Posterior vena cava (tissue), 2 donors: Measurements from ENCODE around the gene DHRS4. TPM values are rescaled to one million over a fixed set of nuclear protein-coding genes. Genes with fewer than 3 reads are reported as not detected.

Source experiments
- DNase-seq: peaks from one replicate; pipeline ENCODE4 v3.0.0-alpha.2; 2020; ENCODE audit warnings: low spot score
- intact Hi-C, 2 donors: fragments of 100-400 bp; cut with DNase I; formaldehyde crosslinking; loops; one replicate each; pipeline versions ENCODE4 v1.14.1 to v1.14.2; 2022 to 2023
- long read RNA-seq, 2 donors: library from polyadenylated mRNA; unstranded; transcript quantifications; one replicate each; pipeline ENCODE4 v2.0.0, GENCODE V29; 2020 to 2021
- total RNA-seq, 2 donors: library from RNA; stranded (reverse); fragmentation: NEBNext Ultra II Directional; extraction: Animal tissue kit (Norgen Biotek cat#: 25700); gene quantifications; one replicate each; pipeline ENCODE4 v1.2.1, GENCODE V29; 2021
- donor health status: DM: yes; HTN: yes; CAD: no.
- donor health status: DM: yes; HTN: yes; CAD: no.

DHRS4 gene
- 10 to 100 TPM; 15.4 to 16.9 TPM for total RNA-seq
- long read RNA-seq, donor 1, transcript DHRS4-201 (8 exons, 1,443 nt) = major isoform, 11 of 14 reads
- long read RNA-seq, donor 1, partial matches to known transcripts = 1 of 14 reads
- long read RNA-seq, donor 1, other reads (novel, unspliced or antisense) = 1 of 14 reads
- long read RNA-seq, donor 2, transcript DHRS4-203 (5 exons, 727 nt) = minor isoform, 18 of 86 reads
- long read RNA-seq, donor 2, transcript DHRS4-201 (8 exons, 1,443 nt) = major isoform, 47 of 86 reads
- long read RNA-seq, donor 2, partial matches to known transcripts = 5 of 86 reads
- long read RNA-seq, donor 2, other reads (novel, unspliced or antisense) = 12 of 86 reads

DNA sequence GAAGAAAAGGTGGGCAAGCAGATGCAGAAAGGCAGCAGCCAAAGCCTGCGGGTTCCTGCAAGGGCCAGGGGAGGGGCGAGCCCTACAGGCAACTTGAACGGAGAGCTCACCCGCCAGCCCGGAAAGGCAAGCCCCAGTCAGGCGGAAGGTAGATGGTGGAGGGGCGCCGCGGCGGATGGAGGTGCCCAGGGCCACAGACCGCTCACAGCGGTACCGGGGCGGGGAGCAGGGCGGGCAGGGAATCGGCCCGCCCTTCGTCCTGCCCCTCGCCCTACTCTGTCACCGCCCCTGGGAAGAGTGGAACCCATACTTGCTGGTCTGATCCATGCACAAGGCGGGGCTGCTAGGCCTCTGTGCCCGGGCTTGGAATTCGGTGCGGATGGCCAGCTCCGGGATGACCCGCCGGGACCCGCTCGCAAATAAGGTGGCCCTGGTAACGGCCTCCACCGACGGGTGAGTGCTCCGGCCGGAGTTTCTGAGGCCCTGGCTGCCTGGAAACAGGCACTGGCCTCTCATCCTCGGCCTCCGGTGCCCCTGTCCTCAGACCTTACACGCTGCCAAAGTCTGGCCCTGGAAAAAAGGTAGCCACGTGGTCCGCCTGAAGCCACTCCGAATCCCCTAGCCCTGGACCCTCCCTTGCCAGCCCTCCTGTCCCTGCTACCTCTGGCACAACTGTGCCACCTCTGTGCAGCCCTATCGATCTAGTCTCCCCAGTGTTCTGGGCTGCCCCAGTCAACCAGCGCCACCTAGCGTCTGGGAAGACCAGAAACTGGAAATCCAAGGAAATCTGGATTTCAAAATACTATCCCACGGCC lies at the start of gene DHRS4:
Gene DHRS4 (plus strand): TSS at position 307 of the 815 bp plus-strand sequence. CDS start 19 bp downstream, at position 326.
- intact Hi-C loops = no loop called here
- peak; percentile 93 for DNase-seq

DNA sequence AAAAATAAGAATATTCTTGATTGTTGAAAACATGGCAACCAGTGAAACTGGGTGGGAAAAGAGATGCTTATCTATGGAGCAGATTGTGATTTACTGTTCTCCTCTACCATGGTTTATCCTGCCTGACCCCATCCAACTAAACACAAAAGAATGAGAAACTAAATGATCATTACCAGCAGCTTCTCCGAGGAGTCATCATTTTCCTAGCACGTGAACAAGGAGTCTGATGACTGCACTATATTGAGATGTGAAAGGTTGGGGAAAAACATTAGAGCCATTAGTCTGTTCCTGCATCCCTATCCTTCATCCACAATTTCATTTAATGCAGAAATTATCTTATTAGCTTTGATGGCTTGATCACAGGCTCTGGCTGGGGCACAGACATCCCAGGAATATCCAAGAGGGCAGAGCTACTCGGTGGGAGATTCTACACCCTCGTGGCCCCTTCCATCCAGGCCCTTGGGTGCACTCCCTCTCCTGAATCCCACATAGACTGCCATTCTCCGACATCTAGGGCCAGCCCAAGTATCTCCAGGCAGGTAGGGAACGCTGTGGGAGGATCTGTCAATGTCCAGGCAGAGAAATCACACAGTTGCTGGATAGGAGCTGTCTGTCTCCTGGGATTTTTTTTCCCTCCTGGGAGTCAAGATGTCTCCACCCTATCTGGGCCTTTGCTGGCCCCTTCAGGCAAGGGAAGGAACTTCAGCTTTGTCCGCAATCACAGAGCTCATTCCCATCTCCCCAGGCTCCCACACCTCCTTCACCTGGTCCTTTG lies 43.3 kb upstream of the DHRS4 start:
- intact Hi-C loops = no loop called here
- no peak for DNase-seq

DNA sequence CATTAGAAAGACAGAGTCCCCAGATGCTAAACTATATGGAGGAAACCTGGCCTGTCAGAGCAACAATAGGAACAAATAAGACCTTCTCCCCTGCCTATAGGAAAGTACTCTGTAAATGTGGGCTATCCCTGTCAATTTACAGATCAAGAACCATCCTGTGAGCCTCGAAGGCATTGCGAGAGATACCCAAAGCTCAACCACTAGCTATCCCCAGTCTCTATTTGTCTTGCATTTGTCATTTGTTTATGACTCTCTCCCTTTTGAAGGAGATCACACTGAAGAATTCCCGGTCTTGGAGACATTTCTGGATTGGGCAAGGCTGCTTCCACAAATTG lies 42.7 kb upstream of the DHRS4 start:
- DNase-seq = no peak
- intact Hi-C loops = no loop called here

DNA sequence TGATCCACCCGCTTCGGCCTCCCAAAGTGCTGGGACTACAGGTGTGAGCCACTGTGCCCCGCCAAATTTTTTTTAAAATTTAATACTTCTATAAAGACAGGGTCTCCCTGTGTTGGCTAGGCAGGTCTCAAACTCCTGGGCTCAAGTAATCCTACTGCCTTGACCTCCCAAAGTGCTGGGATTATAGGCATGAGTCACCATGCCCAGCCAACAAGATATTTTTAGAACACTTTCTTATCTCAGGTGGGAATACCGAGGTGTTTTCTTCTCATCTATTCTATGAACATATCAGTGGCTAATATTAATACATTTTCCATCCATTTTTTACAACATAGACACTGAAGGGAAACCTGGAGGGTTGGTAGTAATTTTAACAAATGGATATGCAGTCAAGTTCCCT lies 38.0 kb upstream of the DHRS4 start:
- intact Hi-C loops = no loop called here

DNA sequence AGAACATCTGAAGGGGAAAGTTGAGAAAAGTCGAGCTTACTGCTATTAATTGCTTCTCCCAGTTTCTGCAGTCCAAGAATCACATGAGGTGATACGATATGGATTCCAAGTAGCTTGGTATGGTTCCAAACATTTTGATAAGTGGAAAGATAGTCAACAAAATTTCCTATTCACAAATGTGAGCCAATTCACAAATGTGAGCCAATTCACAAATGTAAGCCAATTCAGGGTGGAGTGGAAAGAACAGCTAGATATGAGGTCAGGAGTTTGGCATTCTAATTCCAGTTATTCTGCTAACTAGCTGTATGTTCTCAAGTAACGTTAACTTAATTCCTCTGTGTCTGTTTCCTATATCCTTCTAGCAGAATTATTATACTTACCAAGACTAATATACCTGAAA lies 37.6 kb upstream of the DHRS4 start:
- no peak for DNase-seq
- intact Hi-C loops = no loop called here

More for the DNA sequence above, 38.0 kb upstream of the DHRS4 start:
- no peak for DNase-seq

DNA sequence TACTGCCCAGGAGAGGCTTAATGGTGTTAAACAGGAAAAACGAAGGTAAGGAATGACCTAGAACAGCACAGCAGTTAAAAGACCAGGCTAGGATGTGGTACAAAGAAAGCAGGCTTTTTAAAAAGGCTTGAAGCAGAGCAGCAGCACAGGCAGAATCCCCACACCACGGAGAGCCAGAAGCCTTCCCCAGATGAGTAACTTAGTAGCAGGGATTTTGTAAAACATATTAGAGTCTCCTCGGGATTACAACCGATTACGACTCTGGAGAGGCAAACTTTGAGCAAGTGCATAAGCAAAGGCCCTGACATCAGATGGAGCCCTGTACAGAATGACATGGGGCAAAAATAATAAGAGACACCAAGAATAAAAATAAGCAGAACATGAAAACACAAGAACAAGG lies 37.1 kb upstream of the DHRS4 start:
- peak; percentile 68 for DNase-seq
- intact Hi-C loops = no loop called here

DNA sequence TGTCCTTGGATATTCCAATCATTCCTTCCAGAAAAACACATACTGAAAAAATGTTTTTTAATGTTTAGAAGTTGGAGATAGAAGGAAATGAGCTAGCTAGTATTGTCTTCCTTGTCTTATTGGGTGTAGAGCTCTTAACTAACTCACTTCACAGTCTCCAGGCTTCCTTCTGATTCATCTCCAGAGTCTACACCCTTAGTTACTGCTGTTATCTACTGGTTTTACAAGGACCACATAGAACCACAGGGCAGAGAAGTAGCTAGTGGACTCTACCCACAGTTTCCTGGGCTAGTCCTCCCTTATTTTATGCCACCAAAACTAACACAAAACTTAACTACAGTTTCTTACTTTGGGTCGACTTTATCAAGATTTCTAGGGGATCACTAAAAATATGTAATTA lies 31.0 kb upstream of the DHRS4 start:
- intact Hi-C loops = no loop called here
- DNase-seq = no peak

DNA sequence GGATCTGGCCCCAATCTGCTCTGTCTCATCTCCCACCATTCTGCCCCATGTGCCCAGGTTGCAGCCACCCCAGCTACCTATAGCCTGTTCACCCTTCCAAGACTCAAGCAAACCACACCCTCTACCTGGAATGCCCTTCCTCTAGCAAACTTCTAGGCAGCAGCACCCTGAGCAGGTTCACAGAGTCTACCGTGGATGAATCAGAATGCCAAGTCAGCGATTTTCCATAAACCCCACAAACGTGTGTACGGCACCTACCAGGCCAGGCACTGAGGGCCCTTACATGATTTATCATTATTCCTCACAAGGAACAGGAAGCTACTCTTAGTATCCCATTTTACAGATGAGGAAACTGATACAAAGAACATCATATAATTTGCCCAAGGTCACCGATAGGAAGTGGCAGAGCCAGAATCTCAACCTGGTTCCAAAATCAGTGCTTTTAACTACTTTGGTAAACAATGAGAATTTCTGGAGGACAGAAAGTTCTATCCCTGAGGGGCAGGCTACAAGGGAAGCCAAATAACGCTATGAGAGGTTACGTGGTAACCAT lies 28.0 kb upstream of the DHRS4 start:
- no peak for DNase-seq
- intact Hi-C loops = no loop called here

DNA sequence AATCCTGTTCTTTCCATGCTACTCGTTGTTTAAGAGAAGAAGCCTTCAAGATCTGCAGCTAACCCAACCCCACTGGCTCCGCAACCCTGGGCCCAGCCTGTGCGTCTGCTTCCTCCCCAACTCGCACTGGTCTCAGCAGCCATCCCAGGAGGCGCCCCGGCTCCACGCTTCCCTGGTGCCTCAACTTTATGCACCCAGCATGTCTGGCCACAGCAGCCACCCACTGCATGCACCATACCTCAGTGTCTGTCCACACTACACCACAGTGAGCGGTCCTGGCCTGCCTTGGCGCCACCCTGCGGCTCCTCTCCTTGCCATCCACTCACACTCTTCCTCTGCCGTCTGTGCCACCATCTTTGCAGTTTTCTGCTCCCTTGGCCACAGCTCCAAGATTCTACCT lies 27.0 kb upstream of the DHRS4 start:
- intact Hi-C loops = no loop called here
- DNase-seq = no peak

DNA sequence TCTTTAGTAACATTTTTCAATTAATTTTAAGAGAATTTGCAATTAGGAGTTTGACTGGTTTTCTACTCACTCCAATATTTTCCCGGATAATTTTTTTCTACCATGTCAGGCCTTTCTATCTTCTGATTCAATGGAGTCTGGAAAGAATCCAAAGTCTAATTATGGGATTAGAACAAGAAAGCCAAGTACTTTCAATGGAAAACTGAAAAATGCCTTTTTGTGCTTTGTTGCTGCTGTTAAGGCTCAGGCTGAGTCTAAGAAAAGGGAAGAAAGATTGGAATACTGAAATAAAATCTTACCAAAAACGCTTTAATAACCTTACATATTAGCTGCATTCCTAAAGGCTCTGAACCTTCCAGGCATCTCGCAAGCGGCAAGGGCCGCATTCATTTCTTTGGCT lies 24.4 kb upstream of the DHRS4 start:
- DNase-seq = no peak
- intact Hi-C loops = no loop called here

DNA sequence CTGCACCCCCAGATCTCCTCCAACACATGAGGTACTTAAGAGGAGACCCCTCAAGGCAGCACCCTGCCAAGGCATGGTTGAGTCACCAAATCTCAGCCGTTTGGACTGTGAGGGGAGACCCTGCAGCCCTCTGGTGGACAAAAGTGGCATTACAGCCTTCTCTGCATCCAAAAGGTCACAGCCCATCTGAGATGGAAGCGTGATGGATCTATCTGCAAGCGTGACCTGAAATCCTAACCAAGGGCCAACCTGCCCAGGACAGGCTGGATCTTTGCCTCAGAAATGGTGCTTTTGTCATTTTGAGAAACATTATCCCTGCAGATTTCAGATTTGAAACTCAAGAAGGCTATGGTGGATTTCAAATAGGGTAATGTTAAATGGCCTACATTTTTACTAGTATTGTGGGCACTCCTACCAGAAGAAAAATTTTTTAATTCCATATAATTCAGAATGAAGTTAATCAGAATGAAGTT lies 23.7 kb upstream of the DHRS4 start:
- intact Hi-C loops = no loop called here
- peak; percentile 90 for DNase-seq

DNA sequence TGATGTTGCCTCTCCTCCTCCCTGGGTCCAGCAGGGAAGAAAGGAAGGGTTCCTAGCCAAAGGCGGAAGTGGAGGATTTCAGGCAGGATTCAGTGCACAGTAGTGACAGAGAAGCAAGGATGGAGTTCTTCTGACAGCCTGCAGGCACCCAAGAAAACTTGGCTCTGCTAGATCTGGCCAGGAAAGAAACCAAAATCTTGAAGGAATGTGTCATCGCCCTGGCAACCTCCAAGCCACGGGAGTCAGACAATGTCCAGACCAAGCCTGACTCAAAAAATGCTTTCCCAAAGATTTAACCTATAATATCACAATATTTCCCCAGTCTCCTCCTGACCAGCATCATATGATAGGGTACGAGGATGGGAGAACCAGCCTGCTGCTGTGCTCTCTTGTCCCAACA lies 22.8 kb upstream of the DHRS4 start:
- DNase-seq = no peak
- intact Hi-C loops = no loop called here

DNA sequence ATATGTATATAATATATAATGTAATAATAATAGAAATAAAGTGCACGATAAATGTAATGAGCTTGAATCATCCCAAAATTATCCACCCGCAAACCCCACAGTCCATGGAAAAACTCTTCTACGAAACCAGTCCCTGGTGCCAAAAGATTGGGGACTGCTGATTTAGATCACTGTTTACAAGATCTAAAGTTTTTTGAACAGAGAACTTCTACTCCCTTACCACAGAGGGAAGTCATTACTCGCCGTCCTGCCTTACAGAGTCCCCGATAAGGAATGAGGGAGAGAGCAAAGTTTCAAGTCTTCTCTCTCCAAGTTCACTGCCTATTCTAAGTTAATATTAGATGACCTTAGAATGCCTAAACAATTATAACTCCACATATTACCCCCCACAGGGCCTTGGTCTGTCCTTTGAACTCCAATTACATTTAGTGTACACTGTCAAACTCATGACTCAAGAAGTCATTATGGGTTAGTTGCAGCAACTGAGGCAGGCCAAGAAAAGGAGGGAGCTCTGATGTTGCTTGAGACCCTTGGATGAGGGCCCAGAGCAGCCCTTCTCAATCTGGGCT lies 21.8 kb upstream of the DHRS4 start:
- intact Hi-C loops = no loop called here
- DNase-seq = no peak

DNA sequence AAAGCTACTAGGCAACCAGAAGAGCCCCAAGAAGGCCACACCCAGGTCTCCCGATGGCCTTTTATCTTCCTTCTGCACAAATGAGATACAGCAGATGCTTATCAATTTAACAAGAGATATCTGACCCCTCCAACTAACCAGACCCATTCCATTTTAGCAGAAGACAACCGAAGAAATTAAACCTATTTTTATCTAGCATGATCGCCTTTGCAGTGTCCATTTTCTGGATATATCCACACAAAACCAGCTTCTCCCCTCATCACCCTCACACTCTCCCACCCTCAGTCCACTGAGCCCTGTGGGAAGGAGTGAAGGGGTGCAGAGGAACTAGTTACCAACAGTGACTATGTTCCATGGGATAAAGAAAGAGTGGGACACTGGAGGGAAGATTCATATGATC lies 20.9 kb upstream of the DHRS4 start:
- intact Hi-C loops = no loop called here
- no peak for DNase-seq

DNA sequence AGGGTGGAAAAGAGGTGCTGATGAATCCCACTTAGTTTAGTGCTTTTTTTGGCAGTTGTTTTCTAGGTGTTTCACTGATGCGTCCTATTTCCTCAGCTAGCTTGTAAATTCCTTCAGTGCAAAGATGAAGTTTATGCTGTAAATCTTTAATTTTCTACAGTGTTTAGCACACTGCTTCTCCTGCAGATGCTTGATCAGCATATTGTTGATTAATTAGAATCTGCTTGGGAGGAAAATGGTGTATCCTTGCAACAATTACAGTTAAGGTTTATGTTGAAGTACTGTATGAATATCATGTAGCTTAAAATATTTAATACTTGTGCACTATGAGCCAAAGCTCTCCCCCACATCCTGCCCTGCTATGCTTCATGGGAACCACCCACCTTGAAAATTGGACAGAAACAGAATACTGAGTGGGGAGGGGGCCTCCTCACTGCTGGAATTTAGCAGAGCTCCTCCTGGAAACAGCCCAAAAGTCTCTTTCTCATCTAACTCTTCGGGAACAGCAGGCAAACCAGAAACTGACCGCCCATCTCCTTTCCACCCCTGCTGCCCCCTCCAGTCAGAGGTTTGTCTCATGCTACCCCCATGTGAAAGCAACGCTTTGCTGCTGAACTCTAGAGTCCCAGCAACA lies 20.3 kb upstream of the DHRS4 start:
- intact Hi-C loops = no loop called here
- DNase-seq = no peak

DNA sequence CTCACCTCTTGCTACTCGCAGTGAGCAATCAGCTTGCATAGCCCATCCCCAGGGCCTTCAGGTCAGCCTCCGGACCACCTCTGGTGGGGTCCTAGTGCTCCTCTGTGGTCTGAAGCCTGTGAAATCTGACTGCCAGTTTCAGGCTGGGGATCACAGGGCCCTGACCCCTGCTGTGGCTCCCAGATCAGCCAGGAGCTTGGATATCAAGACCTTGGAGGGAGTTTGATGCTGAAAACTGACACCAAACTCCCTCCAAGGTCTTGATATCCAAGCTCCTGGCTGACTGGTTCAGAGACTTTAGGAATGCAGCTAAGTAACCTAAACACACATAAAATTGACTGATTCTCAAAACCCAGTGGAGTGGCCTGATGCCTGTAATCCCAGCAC lies 19.8 kb upstream of the DHRS4 start:
- no peak for DNase-seq
- intact Hi-C loops = no loop called here

DNA sequence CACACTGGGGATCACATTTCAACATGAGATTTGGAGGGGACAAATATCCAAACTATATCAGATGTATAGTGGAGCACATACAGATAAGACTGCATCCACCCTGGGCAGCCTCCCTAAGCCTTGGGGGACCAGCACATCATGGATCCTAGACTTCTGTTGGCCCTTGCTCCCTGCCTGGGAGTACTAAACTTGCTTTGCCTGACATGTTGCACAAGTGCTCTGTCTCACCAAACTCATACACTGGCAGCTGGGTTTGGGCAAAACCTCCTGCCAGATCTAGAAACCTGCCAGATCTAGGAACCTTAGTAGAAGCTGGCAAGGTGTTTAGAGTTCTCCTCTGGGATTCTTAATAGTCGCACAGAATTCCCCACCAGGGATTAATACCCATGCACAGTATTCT lies 18.4 kb upstream of the DHRS4 start:
- intact Hi-C loops = no loop called here

DNA sequence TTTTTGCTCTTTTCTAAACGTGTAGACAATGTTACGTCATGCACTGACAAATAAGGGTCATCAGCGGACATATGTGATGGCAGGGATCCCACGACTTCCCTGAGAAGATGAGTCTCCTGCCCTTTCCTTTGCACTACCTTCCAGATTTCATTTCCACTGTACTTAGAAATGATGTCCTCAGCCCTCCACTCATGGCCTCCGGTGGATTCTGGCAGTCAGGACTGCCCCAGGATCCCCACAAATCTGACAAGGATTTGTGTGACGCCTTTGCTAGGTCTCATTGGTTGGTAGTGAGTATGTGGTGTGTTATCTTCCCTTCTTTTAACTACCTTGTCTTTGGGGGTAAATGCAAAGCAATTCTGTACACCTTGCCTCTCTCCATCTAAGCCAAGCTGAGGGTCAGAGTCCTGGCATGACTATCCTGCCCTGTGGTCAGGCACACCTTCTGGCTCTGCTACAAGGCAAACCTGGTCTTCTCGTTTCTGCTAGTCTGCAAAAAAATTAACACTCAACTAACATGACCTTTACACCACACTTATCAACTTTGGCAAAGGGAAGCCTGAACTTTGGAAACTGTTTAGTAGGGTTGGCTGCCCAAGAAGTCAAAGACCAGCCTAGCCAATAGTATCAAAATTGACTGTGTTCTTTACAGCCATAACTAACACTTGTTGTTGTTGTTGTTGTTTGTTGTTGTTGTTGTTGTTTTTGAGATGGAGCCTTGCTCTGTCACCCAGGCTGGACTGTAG lies 17.3 kb upstream of the DHRS4 start:
- DNase-seq = no peak
- intact Hi-C loops = no loop called here

More for the DNA sequence above, 18.4 kb upstream of the DHRS4 start:
- no peak for DNase-seq
